Myocyte (in vitro differentiated cells): ENCODE results near the gene TMA7. TPM values are rescaled to one million over a fixed set of nuclear protein-coding genes. Genes with fewer than 3 reads are reported as not detected.

Experiments used
- DNase-seq: peaks from one replicate; pipeline ENCODE4 v3.0.0-alpha.2; 2012; ENCODE audit warnings: low read depth
- total RNA-seq: library from RNA; depleted of rRNA; stranded (reverse); fragments of >200 nt; gene quantifications from 2 replicates; pipeline ENCODE4 v1.2.3, GENCODE V29; 2014

The TMA7 gene
- total RNA-seq, 1 donor from 2014 or later = 221 TPM

GRCh38 chr3:48408823-48409281 lies 31.2 kb upstream of the TMA7 start:
- no peak for DNase-seq

DNA sequence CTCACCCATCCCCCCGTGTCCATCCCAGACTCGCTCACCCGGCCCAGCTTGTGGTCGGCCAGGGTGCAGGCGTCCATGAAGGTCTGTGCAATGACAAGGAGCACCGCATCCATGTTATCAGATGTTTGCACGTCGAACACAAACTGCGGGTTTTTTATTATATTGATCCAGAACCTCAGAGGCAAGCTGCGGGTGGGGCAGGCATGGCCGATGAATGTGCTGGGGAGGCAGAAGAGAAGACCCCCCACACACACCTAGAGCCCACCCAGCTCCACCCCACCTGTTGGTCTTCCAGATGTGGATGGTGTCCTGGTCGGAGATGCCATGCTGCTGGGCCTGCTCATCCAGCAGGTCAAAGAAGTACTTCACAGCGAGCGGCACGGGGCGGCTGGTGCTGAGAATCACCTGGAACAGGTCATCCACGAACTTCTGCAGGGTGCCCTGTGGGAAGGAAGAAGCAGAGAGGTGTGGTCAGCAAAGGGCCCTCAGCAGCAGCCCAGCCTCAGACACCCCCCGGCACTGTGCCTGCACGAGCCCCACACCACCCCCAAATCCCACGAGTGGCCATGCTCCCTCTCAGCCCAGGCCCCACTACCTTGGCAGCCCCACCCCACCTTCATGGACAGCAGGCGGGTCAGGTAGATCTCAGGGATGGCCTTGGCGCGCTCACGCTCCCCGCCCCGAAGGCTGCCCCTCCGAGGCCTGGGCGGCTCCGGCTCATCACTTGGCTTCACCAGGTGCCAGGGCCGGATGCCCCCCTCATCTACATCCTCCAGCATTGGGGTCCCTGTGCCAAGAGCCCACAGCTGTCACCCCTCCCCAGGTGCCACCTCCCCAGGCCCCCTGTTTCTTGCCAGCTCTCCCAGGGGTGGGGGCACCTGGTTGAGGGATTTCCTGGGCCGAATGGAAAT lies 30.5 kb upstream of the TMA7 start:
- DNase-seq = no peak

- DNase-seq = no peak
Measured at GRCh38 chr3:48410205-48411040, 29.6 kb upstream of the TMA7 start.

GRCh38 chr3:48411041-48411588 lies 28.9 kb upstream of the TMA7 start:
- no peak for DNase-seq

DNA sequence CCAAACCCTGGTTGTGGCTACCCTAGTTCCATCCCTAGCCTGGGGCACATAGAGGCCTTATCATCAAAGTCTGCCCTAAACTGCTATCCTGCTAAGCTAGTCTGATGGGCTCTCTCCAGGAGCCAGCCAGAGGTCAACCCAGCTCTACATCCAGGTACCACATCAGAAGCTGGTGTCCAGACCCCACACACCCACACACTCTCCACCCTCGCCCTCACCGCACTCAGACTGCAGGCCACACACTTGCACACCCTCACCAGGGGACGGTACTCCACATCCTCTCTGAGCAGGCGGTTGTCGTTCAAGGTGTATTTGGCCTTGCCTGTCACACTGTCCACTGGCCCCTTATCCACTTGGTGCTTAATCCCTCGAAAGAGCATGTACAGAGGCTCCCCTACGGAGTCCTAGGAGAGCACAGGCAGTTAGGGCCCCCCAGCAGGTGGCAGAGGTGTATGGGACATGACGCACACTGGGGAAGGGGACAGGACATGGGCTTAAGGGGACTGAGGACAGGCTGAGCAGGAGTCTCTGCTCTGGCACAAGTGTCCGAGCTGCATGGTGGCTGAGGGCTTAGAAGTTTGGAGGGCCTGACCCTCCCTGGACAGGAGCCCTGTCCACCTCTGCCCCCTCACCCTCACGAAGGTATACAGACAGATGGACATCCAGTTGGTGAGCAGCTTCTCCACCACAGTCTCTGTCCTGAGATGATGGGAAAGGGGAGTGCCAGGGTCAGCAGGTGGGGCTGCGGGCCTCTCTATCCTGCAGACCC lies 28.3 kb upstream of the TMA7 start:
- no peak for DNase-seq

DNA sequence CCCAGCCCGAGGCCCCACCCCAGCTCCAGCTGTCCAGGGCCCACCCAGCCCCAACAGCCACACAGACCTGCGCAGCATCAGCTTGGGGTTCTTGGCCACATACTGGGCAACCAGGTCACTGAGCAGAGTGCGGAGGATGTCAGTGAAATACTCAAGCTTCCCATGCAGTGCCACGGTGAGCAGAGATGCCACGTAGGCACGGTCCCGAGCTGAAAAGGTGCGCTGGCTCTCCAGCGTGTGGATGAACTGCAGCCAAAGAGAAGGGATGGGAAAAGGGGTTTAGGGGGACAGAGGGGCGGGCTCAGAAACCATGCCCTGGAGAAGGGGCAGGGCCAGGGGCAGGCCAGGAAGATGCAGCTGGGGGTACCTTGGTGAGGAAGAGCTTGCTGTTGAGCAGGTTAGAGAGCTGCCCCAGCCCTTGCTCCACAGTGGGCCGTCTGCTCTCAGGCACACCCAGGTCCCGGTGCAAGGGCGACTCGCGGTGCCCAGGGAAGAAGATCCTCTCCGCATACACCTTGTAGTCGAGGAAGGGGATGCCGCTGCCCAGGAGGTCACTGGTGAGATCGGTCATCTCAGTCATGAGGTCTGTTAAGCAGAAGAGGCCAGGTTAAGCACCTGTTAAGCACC lies 27.6 kb upstream of the TMA7 start:
- DNase-seq = no peak

DNA sequence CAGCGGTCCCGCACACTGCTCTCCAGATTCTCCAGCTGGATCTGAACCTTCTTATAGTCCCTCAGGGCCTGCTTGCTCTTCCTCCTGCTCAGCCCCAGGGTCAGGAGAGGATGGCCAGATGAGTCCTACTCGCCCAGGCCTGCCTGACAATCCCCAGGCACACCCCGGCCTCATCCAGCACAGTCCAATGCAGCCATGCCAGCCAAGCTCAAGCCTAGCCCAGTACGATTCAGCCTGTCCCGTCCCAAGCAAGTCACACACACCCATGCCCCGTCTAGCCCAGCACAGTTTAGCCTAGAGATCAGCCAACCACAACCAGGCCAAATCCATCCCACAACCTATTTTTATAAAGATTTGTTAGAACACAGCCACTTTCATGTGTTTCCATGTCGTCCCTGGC lies 27.0 kb upstream of the TMA7 start:
- DNase-seq = no peak

DNA sequence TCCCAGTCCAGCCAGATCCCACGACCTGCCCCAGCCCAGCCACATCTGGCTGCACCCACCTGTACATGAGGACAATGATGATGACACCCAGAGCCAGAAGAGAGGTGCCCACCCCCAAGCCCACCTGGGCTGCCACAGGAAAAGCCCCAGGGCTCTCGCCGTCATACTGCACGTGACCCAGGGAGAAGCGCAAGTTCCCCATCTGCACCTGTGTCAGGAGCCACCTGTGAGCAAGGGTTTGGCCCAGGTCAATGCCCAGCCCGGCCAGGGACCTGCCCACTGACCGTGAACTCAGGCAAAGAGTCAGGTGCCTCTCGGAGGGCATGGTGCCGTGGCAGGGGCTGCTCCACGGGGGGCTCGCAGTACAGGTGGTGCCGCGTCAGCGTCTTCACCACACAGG lies 26.4 kb upstream of the TMA7 start:
- DNase-seq = no peak

DNA sequence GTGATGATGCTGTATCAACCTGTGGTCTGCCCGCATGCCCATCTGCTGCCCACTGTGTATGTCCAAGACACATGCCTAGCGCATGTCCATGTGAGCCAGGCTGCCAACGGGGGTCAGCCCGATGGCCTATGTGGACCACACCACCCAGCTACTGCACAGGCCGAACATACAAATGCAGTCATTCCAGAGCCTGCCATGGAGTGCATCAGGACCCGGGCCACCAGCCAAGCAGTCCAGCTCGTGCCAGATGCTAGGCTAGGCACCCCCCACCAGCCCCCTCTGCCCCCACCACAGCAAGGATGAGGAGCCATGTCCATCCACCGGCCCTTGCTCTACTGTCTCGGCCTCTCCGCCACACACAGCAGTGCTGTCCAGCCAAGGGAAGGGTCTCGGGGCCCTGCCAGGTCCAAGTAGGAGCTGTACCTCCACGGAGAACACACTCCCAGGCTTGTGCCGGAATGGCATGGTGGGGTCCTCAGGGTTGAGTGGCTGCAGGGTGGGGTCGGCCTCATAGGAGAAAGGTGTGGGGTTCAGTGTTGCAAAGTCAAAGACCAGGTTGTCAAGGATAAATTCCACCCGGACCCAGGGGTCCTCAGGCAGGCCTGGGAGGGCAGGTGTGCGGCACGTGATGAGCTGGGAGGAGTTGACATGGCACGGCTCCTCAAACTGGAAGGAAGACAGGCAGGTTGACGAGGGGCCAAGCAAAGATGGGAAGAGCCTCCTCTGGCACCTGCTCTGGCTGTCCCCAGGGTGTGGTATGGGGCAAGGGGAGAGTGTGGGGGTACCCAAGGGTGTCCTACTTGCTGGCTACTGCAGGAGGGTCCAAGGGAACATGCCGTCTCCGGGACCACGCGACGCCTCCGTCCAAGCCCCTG lies 25.4 kb upstream of the TMA7 start:
- DNase-seq = no peak

DNA sequence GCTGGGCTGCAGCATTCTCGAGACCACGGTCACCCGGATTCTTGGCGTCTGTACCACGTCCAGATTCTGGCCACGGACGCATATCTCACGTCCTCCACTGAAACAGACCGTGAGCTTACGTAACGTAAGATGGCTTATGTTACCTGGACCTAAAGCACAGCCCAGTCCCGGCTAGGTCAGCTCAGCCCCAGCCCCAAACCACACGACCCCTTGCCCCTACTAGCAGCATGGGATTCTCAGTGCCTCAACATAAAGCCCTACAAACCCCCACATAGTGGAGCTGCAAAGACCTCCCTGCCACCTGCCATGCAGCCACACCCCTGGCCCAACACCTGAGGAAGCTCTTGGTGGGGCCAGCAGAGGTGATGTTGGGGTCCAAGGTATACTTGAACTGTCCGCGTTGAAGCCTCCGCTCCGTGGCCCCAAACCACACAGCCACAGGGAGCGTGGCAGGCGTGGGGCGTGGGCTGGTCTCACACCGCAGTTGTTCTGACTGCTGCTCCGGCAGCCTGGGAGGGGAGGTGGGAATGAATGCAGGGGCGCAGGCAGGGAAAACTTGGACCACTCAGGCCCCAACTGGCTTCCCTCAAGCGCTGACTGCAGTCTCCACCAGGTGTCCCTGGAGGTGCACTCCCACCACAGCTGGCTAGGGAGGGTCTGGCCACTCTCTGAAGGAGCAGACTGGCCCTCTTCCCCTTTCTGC lies 24.7 kb upstream of the TMA7 start:
- no peak for DNase-seq

- no peak for DNase-seq
Measured at GRCh38 chr3:48416091-48416505, 24.0 kb upstream of the TMA7 start.

GRCh38 chr3:48416546-48416945 lies 23.5 kb upstream of the TMA7 start:
- DNase-seq = no peak

DNA sequence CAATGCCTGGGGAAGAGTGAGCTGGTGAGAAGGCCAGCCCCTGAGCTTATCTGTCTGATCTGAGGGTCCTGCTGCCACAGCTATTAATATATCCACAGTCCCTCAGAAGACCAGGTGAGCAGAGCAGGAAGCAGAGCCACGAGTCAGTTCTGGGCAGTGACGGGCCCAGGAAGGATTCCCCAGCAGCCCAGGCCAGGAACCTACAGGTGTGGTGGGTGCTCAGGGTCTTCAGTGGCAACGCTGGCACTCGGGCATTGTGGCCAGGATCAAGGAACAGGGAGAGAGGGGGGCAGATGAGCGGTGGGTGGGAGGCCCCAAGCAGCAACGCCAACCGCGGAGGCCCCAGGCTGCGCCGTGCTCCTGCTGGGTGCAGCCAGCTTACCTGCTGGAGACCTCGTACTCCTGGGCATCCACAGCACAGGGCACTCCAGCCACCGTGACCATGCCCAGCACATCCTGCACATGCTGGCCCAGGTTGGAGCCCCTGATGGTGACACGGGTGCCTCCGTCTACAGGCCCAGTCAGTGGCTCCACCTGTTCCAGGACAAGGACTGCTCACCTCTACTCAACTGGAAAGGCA lies 22.4 kb upstream of the TMA7 start:
- DNase-seq = no peak

- DNase-seq = no peak
Measured at GRCh38 chr3:48418140-48418539, 21.9 kb upstream of the TMA7 start.

DNA sequence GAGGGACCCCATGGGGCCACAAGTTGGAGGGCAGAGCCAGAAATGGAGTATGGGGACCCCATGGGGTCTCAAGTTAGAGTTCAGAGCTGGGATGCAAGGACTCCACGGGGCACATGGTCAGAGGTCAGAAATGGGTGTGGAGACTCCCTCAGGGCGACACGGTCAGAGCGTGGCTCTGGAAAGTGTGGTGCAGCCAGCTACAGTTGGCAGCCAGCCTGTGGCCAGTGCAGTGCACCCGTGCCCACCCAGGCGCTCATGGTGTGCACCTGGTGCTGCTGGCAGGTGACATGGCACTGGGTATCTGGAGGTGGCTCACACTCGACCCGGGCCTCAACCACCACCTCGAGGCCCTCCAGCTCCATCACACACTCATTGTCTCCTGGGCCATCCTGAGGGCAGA lies 21.4 kb upstream of the TMA7 start:
- DNase-seq = no peak

- DNase-seq = no peak
Measured at GRCh38 chr3:48419149-48419548, 20.9 kb upstream of the TMA7 start.

DNA sequence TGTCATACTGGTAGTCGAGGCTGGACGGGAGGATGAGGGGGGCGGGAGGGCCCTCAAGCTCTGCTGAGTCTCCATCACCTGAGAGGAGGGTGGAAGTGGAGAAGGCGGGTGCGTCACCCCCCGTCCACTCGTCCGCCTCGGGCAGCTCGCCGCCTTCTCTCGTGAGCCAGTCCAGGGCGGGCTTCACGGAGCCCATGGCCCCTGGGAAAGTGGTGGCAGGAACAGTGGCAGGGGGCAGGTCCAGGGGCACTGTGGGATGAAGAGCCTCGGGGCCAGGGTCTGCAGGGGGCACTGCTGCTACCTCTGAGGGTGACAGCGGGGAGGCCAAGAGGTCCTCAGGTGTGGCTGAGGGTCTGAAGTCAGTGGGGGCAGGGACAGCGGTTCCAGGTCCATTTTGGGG lies 20.5 kb upstream of the TMA7 start:
- no peak for DNase-seq

- DNase-seq = no peak
Measured at GRCh38 chr3:48420561-48420960, 19.5 kb upstream of the TMA7 start.

DNA sequence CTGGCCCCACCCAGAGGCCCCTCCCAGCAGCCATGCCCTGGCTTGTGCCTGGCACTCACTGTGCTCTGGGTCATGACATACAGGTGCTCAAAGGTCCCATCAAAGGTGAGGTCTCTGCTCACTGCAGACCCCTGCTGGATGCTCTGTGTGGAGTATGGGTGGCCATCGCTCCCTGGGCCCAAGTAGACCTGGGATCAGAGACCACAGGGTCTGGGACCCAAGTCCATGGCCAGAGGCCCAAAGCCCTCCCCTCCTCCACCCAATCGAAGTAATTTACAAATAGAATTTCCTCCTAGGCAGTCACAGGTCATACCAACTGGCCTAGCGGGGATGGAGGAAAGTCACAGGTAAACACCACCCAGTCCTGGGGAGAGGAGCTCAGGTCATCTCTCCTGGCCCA lies 17.8 kb upstream of the TMA7 start:
- no peak for DNase-seq
